Measurements from ENCODE around the gene TCL1B. TPM values are rescaled to one million over a fixed set of nuclear protein-coding genes. Genes with fewer than 3 reads are reported as not detected.

The TCL1B gene
- total and polyA plus RNA-seq, 2 donors (not counting 1 experiment from before 2014, with no cell fraction given) = 5.7 to 9.6 TPM

GRCh38 chr14:95713596-95714371 is 27.6 kb downstream of the TCL1B start, which contains the start of gene TCL1A:
Gene TCL1A (minus strand): TSS chr14:95714125. CDS start chr14:95714066, 59 bp downstream.
- H3K27ac Mint-ChIP-seq = peak within 1 kb of the TSS; percentile 96
- peaks cover 58% of the 10 kb centered on the region for H3K4me1 Mint-ChIP-seq
- H3K27me3 ChIP-seq (replicated peaks in 1 of 4; ENCODE audit: control extremely low read depth in 1 of 4, control insufficient read depth in 3 of 4, insufficient read depth in 4 of 4, low read length in 3 of 4) = peaks cover 0 to 5% (median 3%) of the 10 kb centered on the region in 4 experiments
- ATAC-seq (ENCODE audit: low read depth) (peak; percentile 90), DNase-seq (peak; percentile 78)
- no peaks in the 10 kb centered on the region for H4K20me1 ChIP-seq (ENCODE audit: control insufficient read depth, insufficient read depth, low read length, poor library complexity, severe bottlenecking)
- peaks cover 0 to 5% (median 0%) of the 10 kb centered on the region in 3 donors for H3K9me3 ChIP-seq (ENCODE audit: control extremely low read depth in 1 of 3, control insufficient read depth in 2 of 3, insufficient read depth in 1 of 3, low read length in 2 of 3)
- H3K4me1 ChIP-seq (ENCODE audit: control insufficient read depth in 2 of 2, insufficient read depth in 2 of 2, low read length in 2 of 2) = peaks cover 28 to 59% of the 10 kb centered on the region in 2 donors
- WGBS (ENCODE audit: insufficient coverage) = 7% methylated on average over 47 of the region's 47 CpGs
- H2AFZ ChIP-seq (ENCODE audit: insufficient read depth, low read depth, low read length, poor library complexity, severe bottlenecking) = peak within 1 kb of the TSS; percentile 53
- peak within 1 kb of the TSS; percentile 76 to 81 for H3K27ac ChIP-seq (ENCODE audit: low read length in 2 of 2)
- intact Hi-C loops (cut with micrococcal nuclease) = loop anchor here (1.0 to 5.0 kb wide), 4 partner anchors 17 to 152 kb away; no protein-coding TSS in a partner anchor
- H3K9me3 Mint-ChIP-seq (ENCODE audit: insufficient read depth) = no peaks in the 10 kb centered on the region
- H3K79me2 ChIP-seq (ENCODE audit: control insufficient read depth, insufficient read depth, low read length) = peaks cover 96% of the 10 kb centered on the region
- peak within 1 kb of the TSS; percentile 75 for H3K4me2 ChIP-seq (replicated peaks; ENCODE audit: low read depth, low read length, poor library complexity, severe bottlenecking)
- peaks cover 29% of the 10 kb centered on the region for H3K27me3 Mint-ChIP-seq
- CTCF ChIA-PET = interaction anchor here (1.0 to 3.2 kb wide), 7 partner anchors 11 to 150 kb away, joined by 3 to 22 read pairs (median 6); no protein-coding TSS in a partner anchor
- peak within 1 kb of the TSS; percentile 95 for H3K4me3 Mint-ChIP-seq
- POLR2A ChIA-PET = interaction anchor here (1.4 to 2.6 kb wide), 3 partner anchors 12 to 49 kb away, joined by 4 to 9 read pairs (median 5); no protein-coding TSS in a partner anchor
- H3K36me3 ChIP-seq (replicated peaks in 1 of 2; ENCODE audit: control extremely low read depth in 1 of 2, control insufficient read depth in 1 of 2, extremely low read depth in 1 of 2, insufficient read depth in 2 of 2, low read length in 1 of 2) = peaks cover 7 to 33% of the 10 kb centered on the region in 2 experiments
- TF ChIP-seq EZH2 (IDR thresholded peaks at IDR 0.05; ENCODE audit: borderline replicate concordance, insufficient read depth, low read depth, low read length, poor library complexity, severe bottlenecking) (no peak), CTCF (IDR thresholded peaks at IDR 0.05) (peak; percentile 33)
- peak within 1 kb of the TSS; percentile 82 for H3K9ac ChIP-seq (ENCODE audit: low read length)
- peak within 1 kb of the TSS; percentile 70 to 96 (median 90) for H3K4me3 ChIP-seq (ENCODE audit: control extremely low read depth in 1 of 5, extremely low read depth in 1 of 5, insufficient read depth in 1 of 5, low read depth in 2 of 5, low read length in 4 of 5)

Data from B cell (primary cell).